Type B pancreatic cell (in vitro differentiated cells): Measurements from ENCODE around the gene NPAP1. TPM values are rescaled to one million over a fixed set of nuclear protein-coding genes. Genes with fewer than 3 reads are reported as not detected.
"Not testable (repeated sequence)": the region's sequence is repeated elsewhere in the genome, so short reads cannot be mapped to it uniquely, and the experiment has no call there.

ENCODE experiments used
- DNase-seq: peaks from one replicate; pipeline ENCODE4 v3.0.0; 2021; ENCODE audit warnings: mixed read lengths; ENCODE audit not compliant: unreplicated experiment; ENCODE audit errors: extremely low spot score
- H3K27ac Mint-ChIP-seq: 2 replicates; pipeline ENCODE4 v1.8.0; 2021; ENCODE audit warnings: mild to moderate bottlenecking, mixed read lengths
- H3K27me3 Mint-ChIP-seq: 2 replicates; pipeline ENCODE4 v1.8.0; 2021; ENCODE audit warnings: mixed read lengths
- H3K36me3 Mint-ChIP-seq: 2 replicates; pipeline ENCODE4 v1.8.0; 2021; ENCODE audit warnings: mixed read lengths
- H3K4me1 Mint-ChIP-seq: one replicate; pipeline ENCODE4 v1.8.0; 2021; ENCODE audit warnings: mixed read lengths; ENCODE audit not compliant: unreplicated experiment
- H3K4me3 Mint-ChIP-seq: 2 replicates; pipeline ENCODE4 v1.8.0; 2021; ENCODE audit warnings: mild to moderate bottlenecking, mixed read lengths
- H3K9me3 Mint-ChIP-seq: 2 replicates; pipeline ENCODE4 v1.8.0; 2021; ENCODE audit warnings: mixed read lengths
- CTCF ChIP-seq: fragments of 200-600 bp; sonication (generic); conservative IDR thresholded peaks from 2 replicates; pipeline ENCODE4 v1.5.0; 2021; ENCODE audit warnings: antibody characterized with exemption, mild to moderate bottlenecking
- long read RNA-seq: library from polyadenylated mRNA; unstranded; transcript quantifications from one replicate; pipeline ENCODE4 v2.0.0, GENCODE V29; 2020
- total RNA-seq: library from RNA; stranded (reverse); gene quantifications from 2 replicates; pipeline ENCODE4 v1.2.1, GENCODE V29; 2021; ENCODE audit warnings: low replicate concordance

NPAP1 gene
- total RNA-seq: 0.12 and 0.17 TPM in 2 replicates
- long read RNA-seq: 0 reads

- Mint-ChIP-seq H3K4me3 (no peak within 1 kb of the TSS), H3K9me3 (peaks cover 15% of the 10 kb centered on the region), H3K27ac (no peak within 1 kb of the TSS), H3K4me1 (no peaks in the 10 kb centered on the region), H3K36me3 (no peaks in the 10 kb centered on the region), H3K27me3 (no peaks in the 10 kb centered on the region)
- no peak for DNase-seq
- no peak for TF ChIP-seq CTCF
Measured at GRCh38 chr15:24675332-24676144, at the start of gene NPAP1. Gene NPAP1 (plus strand): TSS chr15:24675775. CDS start chr15:24675868, 93 bp downstream.

- Mint-ChIP-seq H3K4me1 (no peaks in the 10 kb centered on the region), H3K9me3 (peaks cover 10% of the 10 kb centered on the region), H3K36me3 (no peaks in the 10 kb centered on the region), H3K4me3 (no peak overlapping the region), H3K27ac (no peak overlapping the region), H3K27me3 (no peaks in the 10 kb centered on the region)
- DNase-seq: no peak
- TF ChIP-seq CTCF: no peak
Measured at GRCh38 chr15:24627443-24627842, 48.1 kb upstream of the NPAP1 start.

GRCh38 chr15:24633082-24633481 lies 42.5 kb upstream of the NPAP1 start:
- Mint-ChIP-seq H3K27ac (no peak overlapping the region), H3K9me3 (peaks cover 17% of the 10 kb centered on the region), H3K4me1 (no peaks in the 10 kb centered on the region), H3K36me3 (no peaks in the 10 kb centered on the region), H3K27me3 (no peaks in the 10 kb centered on the region), H3K4me3 (no peak overlapping the region)
- TF ChIP-seq CTCF: no peak
- DNase-seq: no peak

GRCh38 chr15:24639412-24639811 lies 36.2 kb upstream of the NPAP1 start:
- H3K4me3 Mint-ChIP-seq, H3K4me1 Mint-ChIP-seq, H3K27ac Mint-ChIP-seq, H3K27me3 Mint-ChIP-seq, H3K9me3 Mint-ChIP-seq, DNase-seq, H3K36me3 Mint-ChIP-seq: not testable (repeated sequence)

GRCh38 chr15:24645627-24646026 lies 29.9 kb upstream of the NPAP1 start:
- no peak overlapping the region for H3K27ac Mint-ChIP-seq
- no peaks in the 10 kb centered on the region for H3K27me3 Mint-ChIP-seq
- DNase-seq: no peak
- H3K9me3 Mint-ChIP-seq: no peaks in the 10 kb centered on the region
- no peaks in the 10 kb centered on the region for H3K36me3 Mint-ChIP-seq
- no peaks in the 10 kb centered on the region for H3K4me1 Mint-ChIP-seq
- no peak overlapping the region for H3K4me3 Mint-ChIP-seq
- no peak for TF ChIP-seq CTCF

- Mint-ChIP-seq H3K36me3 (no peaks in the 10 kb centered on the region), H3K9me3 (no peaks in the 10 kb centered on the region), H3K27me3 (no peaks in the 10 kb centered on the region), H3K4me3 (no peak overlapping the region), H3K4me1 (no peaks in the 10 kb centered on the region), H3K27ac (no peak overlapping the region)
- TF ChIP-seq CTCF: no peak
- DNase-seq: no peak
Measured at GRCh38 chr15:24659622-24660021, 16.0 kb upstream of the NPAP1 start.
